GM12875 (cell line): ENCODE data around the gene ABCA2.

Source experiments
- H3K4me3 ChIP-seq: one replicate; pipeline ENCODE4 v1.5.1; 2011; ENCODE audit warnings: low read depth, low read length, control low read depth
- TF ChIP-seq, protein P1 (sequence below): IDR thresholded peaks from 2 replicates; pipeline ENCODE4 v1.5.1; 2011; ENCODE audit warnings: low read depth, mild to moderate bottlenecking, control low read depth, inconsistent platforms, low read length, moderate library complexity, borderline replicate concordance; ENCODE audit not compliant: insufficient read depth

The ABCA2 gene

DNA sequence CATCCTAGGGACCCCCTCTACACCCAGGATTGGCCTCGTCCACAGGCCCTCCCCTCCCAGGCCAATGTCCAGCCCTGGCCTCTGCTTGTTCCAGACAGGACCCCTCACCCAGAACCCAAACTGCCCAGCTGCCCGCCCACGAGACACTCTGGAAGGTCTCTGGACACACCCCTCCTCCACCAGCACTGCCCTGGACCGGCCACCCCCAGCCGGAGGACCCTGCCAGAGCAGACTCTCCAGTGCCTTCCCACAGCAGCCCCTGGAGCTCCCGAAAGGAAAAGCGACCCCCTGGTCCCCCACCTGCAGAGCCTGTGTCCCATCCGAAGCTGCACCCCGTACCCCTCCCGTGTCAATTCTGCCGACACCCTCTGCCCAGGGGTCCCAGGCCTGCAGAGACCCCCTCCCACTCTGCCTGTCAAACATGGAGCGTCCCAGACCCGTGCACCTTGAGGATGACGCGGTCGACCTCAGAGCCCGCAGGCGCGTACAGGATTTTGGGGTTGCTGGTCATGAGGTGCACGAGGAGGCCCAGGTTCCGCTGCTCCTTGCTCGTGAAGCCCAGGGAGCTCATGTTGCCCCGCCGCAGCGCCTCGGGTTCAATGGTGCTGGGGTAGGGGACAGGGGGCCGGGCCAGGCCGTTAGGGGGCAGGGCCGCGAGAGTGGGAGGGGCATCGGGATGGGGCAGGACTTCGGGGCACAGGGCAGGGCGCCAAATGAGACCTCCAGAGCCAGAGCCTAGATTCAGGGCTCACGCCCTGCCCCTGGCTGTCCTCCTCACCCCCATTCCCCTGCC, 8.0 kb downstream of the ABCA2 start:
- no peak overlapping the region for H3K4me3 ChIP-seq
- TF ChIP-seq, protein P1, sequence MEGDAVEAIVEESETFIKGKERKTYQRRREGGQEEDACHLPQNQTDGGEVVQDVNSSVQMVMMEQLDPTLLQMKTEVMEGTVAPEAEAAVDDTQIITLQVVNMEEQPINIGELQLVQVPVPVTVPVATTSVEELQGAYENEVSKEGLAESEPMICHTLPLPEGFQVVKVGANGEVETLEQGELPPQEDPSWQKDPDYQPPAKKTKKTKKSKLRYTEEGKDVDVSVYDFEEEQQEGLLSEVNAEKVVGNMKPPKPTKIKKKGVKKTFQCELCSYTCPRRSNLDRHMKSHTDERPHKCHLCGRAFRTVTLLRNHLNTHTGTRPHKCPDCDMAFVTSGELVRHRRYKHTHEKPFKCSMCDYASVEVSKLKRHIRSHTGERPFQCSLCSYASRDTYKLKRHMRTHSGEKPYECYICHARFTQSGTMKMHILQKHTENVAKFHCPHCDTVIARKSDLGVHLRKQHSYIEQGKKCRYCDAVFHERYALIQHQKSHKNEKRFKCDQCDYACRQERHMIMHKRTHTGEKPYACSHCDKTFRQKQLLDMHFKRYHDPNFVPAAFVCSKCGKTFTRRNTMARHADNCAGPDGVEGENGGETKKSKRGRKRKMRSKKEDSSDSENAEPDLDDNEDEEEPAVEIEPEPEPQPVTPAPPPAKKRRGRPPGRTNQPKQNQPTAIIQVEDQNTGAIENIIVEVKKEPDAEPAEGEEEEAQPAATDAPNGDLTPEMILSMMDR: no peak

DNA sequence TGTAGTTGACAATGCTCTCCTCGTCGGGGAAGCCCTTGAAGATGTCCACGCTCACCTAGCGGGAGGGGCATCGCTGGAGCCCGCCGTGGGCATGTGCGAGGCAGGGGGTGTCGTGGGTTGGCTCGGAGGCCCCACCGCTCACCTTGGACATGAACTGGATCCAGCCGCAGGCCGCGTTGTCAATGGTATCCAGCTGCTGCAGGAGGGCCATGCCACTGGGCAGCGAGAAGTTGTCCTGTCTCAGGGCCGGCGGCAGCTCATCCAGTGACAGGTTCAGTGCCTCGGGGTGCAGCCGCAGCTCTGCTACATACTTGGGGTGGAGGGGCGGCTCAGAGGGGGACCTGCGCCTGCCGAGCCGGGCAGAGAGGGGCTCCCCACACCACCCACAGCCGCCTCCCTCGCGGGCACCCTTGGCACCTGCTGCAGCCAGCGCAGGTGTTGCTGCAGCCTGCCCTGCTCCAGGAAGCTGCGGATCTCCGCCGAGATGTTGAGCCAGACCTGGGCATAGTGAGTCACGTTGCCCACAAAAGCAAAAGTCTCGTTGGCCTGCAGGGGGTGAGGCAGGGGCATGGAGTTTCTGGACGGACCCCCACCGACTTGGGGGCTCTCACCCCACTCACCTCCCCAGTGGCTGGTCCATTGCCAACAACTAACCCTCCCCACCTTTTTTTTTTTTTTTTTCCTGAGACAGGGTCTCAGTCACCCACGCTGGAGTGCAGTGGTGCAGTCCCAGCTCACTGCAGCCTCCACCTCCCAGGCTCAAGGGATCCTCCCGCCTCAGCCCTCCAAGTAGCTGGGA, 9.1 kb downstream of the ABCA2 start:
- no peak overlapping the region for H3K4me3 ChIP-seq
- TF ChIP-seq, protein P1: no peak

DNA sequence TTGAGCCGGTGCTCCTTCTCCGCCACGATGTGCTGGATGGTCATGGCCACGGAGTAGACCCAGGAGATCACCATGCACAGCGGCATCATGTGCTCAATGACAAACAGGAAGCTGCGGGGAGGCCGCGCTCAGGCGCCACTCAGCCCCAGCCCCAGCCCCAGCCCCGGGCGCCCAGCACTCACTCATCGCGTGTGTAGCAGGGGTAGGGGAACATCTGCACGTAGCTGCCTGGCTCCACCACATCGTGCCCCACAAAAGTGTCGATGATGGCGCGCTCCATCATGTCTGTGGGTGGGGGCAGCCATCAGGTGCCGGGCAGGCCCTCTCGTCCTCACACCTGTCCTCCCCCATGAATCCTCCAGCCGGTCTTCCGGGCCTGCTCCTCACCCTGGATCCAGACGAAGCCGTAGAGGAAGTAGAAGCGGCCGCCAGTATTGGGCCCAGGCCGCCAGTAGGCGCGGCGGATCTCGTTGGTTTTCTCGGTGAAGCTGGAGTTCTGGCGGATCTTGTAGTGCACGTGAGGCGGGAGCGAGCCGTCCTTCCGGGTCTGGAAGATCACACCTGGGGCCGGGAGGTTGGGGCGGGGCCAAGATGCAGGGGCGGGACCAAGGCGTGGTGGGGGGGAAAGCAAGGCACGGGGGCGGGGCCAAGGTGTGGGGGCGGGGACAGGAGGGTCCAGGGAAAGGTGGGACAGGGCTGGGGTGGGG, 10.1 kb downstream of the ABCA2 start:
- TF ChIP-seq, protein P1: no peak

DNA sequence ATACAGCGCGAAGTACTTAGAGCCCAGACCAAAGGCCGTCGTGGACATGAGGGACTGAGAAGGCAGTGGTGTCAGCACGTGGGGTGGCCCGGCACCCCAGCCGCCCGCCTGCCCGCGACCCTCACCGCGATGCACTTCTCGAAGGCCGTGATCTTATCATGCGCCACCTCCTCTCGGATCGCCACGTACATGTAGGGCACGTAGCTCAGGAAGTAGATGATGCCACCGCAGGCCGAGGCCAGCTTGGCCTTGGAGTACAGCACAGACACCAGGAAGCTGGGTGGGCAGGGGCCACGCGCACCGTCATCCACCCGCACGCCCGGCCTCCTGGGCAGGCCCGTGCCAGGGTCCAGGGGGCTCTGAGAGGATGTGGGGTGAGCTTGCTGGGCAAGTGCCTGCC, 11.0 kb downstream of the ABCA2 start:
- TF ChIP-seq, protein P1: no peak
- no peak overlapping the region for H3K4me3 ChIP-seq

More for the DNA sequence above, 10.1 kb downstream of the ABCA2 start:
- H3K4me3 ChIP-seq: no peak overlapping the region

DNA sequence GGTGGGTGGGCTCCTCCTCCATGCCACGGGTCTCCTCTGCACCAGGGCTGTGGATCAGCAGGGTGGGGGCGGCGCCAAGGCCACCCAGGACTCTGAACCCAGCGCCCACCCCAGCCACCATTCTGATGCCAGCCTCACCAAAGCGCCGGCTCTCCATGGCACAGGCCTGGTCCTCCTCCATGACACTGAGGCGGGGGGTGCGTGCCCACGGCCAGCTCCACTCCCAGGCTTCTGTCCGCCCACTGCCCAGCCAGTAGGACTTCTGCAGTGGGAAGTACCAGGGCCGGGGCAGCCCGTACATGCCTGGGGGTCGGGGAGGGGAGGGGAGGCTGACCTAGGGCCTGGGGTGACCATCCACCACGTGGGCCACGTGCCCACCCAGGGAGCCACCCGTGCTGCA, 11.6 kb downstream of the ABCA2 start:
- H3K4me3 ChIP-seq: no peak overlapping the region
- TF ChIP-seq, protein P1: no peak

DNA sequence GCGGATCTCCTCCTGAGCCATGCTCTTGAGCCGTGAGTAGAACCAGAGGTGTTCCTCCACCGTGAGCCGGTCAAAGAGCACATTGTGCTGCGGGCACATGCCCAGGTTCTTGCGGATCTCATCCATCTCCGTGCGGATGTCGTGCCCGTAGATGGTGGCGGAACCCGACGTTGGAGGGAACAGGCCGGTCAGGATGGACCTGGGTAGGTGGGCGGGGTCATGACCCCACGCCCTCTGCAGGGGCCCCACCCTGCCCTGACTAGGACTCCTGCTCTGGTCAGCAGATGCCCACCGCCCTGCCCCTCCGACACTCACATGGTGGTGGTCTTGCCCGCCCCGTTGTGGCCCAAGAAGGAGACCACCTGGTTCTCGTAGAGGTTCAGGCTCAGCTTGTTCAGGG, 12.1 kb downstream of the ABCA2 start:
- no peak overlapping the region for H3K4me3 ChIP-seq
- TF ChIP-seq, protein P1: no peak
